Neuronal stem cell (in vitro differentiated cells): ENCODE measurements around the gene FAM117B.

Source experiments
- DNase-seq: peaks from one replicate; pipeline ENCODE4 v3.0.0-alpha.2; 2013; ENCODE audit warnings: low spot score
- H2AFZ ChIP-seq: one replicate; pipeline ENCODE4 v1.6.1; 2013; ENCODE audit warnings: mild to moderate bottlenecking, low read length, inconsistent platforms
- H2AK5ac ChIP-seq: 2 replicates; pipeline ENCODE4 v1.6.1; 2013; ENCODE audit warnings: low read depth, mild to moderate bottlenecking, inconsistent platforms, low read length, moderate library complexity, mixed read lengths
- H2BK120ac ChIP-seq: 2 replicates; pipeline ENCODE4 v1.6.1; 2013; ENCODE audit warnings: low read depth, mild to moderate bottlenecking, inconsistent platforms, low read length, moderate library complexity, mixed read lengths
- H2BK12ac ChIP-seq: one replicate; pipeline ENCODE4 v1.6.1; 2013; ENCODE audit warnings: low read length, inconsistent platforms
- H2BK15ac ChIP-seq: 2 replicates; pipeline ENCODE4 v1.6.1; 2013; ENCODE audit warnings: mild to moderate bottlenecking, low read length, inconsistent platforms, mixed read lengths
- H2BK5ac ChIP-seq: one replicate; pipeline ENCODE4 v1.6.1; 2013; ENCODE audit warnings: inconsistent platforms, mild to moderate bottlenecking, low read length, moderate library complexity
- H3K14ac ChIP-seq: one replicate; pipeline ENCODE4 v1.6.1; 2013; ENCODE audit warnings: low read length, inconsistent platforms
- H3K18ac ChIP-seq: 2 replicates; pipeline ENCODE4 v1.6.1; 2013; ENCODE audit warnings: low read length, inconsistent platforms
- H3K23ac ChIP-seq: 2 replicates; pipeline ENCODE4 v1.6.1; 2013; ENCODE audit warnings: low read depth, mild to moderate bottlenecking, mixed read lengths, low read length, inconsistent platforms; ENCODE audit not compliant: poor library complexity
- H3K27ac ChIP-seq: replicated peaks from 3 replicates; pipeline ENCODE4 v1.5.1; 2013; ENCODE audit warnings: low read length, inconsistent platforms
- H3K27me3 ChIP-seq, 3 experiments: 2 replicates each; pipeline ENCODE4 v1.6.1; 2013; ENCODE audit warnings: low read length in 3 of 3, mild to moderate bottlenecking in 2 of 3, inconsistent platforms in 1 of 3, low read depth in 1 of 3, mixed read lengths in 1 of 3, moderate library complexity in 1 of 3; ENCODE audit not compliant: control insufficient read depth in 3 of 3, insufficient read depth in 3 of 3
- H3K36me3 ChIP-seq, 2 donors: replicated peaks in 1 of 2; 2 replicates each; pipeline ENCODE4 v1.6.1; 2013; ENCODE audit warnings: low read length in 2 of 2; ENCODE audit not compliant: control insufficient read depth in 2 of 2, insufficient read depth in 2 of 2
- H3K4ac ChIP-seq: 2 replicates; pipeline ENCODE4 v1.6.1; 2013; ENCODE audit warnings: inconsistent platforms, mild to moderate bottlenecking, low read length, moderate library complexity
- H3K4me1 ChIP-seq, 2 donors: 1 replicate in 1 of 2; 2 replicates in 1 of 2; pipeline ENCODE4 v1.6.1; 2013; ENCODE audit warnings: low read length in 2 of 2, low read depth in 1 of 2; ENCODE audit not compliant: control insufficient read depth in 2 of 2, insufficient read depth in 1 of 2
- H3K4me2 ChIP-seq: one replicate; pipeline ENCODE4 v1.6.1; 2013; ENCODE audit warnings: mild to moderate bottlenecking, low read length, inconsistent platforms; ENCODE audit not compliant: insufficient read depth, poor library complexity, severe bottlenecking
- H3K4me3 ChIP-seq, 2 donors: 2 replicates each; pipeline ENCODE4 v1.5.1; 2013; ENCODE audit warnings: low read length in 2 of 2, mild to moderate bottlenecking in 2 of 2, inconsistent platforms in 1 of 2, moderate library complexity in 1 of 2
- H3K79me1 ChIP-seq: one replicate; pipeline ENCODE4 v1.6.1; 2013; ENCODE audit warnings: low read depth, mild to moderate bottlenecking, inconsistent platforms, low read length, moderate library complexity
- H3K9ac ChIP-seq: one replicate; pipeline ENCODE4 v1.6.1; 2013; ENCODE audit warnings: mild to moderate bottlenecking, low read depth, low read length, inconsistent platforms; ENCODE audit not compliant: poor library complexity
- H3K9me3 ChIP-seq, 2 donors: replicated peaks in 1 of 2; 2 replicates each; pipeline versions ENCODE3 to v1.6.1; 2013; ENCODE audit warnings: low read length in 2 of 2, mild to moderate bottlenecking in 2 of 2, inconsistent platforms in 1 of 2, low read depth in 1 of 2, mixed read lengths in 1 of 2, moderate library complexity in 1 of 2; ENCODE audit not compliant: control insufficient read depth in 2 of 2, insufficient read depth in 1 of 2
- H4K8ac ChIP-seq: one replicate; pipeline ENCODE4 v1.6.1; 2013; ENCODE audit warnings: low read depth, mild to moderate bottlenecking, inconsistent platforms, low read length, moderate library complexity
- H4K91ac ChIP-seq: one replicate; pipeline ENCODE4 v1.6.1; 2013; ENCODE audit warnings: low read length, low read depth, mild to moderate bottlenecking, inconsistent platforms; ENCODE audit not compliant: poor library complexity
- WGBS, 2 donors: extraction: QIAGEN DNeasy Blood & Tissue Kit; methylation state at CpG; one replicate each; pipeline ENCODE4 v1.1.7; 2013; ENCODE audit warnings: missing lambda C conversion rate in 2 of 2, mixed read lengths in 1 of 2; ENCODE audit not compliant: insufficient read length in 2 of 2, insufficient replicate concordance in 1 of 2; ENCODE audit errors: extremely low coverage in 2 of 2; 5-methylcytosine and 5-hydroxymethylcytosine counted together

FAM117B gene

DNA sequence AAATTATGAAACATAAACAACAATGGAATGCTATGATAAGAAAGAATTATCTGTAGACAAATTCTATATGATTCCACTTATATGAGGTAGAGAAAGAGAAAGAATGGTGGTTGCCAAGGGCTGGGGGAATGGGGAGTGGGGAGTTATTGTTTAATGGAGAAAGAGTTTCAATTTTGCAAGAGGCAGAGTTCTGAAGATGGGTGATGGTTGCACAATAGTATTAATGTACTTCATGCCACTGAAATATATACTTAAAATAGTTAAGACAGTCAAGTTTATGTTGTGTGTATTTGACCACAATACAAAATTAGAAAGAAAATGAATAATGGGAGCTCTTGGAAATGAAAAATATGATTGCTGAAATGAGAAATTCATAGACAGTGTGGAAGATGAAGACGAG, 22.6 kb upstream of the FAM117B start:
- Histone ChIP-seq H2BK5ac (no peak overlapping the region), H4K91ac (no peak overlapping the region), H3K27ac (no peak overlapping the region), H3K4me3 (no peak overlapping the region), H2AFZ (no peak overlapping the region), H3K4ac (no peak overlapping the region), H3K4me1 (peaks cover 2 to 12% of the 10 kb centered on the region in 2 donors), H3K23ac (no peak overlapping the region), H3K9ac (no peak overlapping the region), H2BK12ac (no peak overlapping the region), H3K14ac (no peak overlapping the region), H3K79me1 (no peaks in the 10 kb centered on the region), H2BK15ac (no peak overlapping the region), H3K27me3 (no peaks in the 10 kb centered on the region), H3K4me2 (no peak overlapping the region), H3K9me3 (no peaks in the 10 kb centered on the region), H2AK5ac (no peak overlapping the region), H3K18ac (no peak overlapping the region), H4K8ac (no peak overlapping the region), H3K36me3 (no peaks in the 10 kb centered on the region), H2BK120ac (no peak overlapping the region)
- WGBS, 2 donors = no CpG with 5 or more reads among the region's 1 CpG
- DNase-seq = no peak

DNA sequence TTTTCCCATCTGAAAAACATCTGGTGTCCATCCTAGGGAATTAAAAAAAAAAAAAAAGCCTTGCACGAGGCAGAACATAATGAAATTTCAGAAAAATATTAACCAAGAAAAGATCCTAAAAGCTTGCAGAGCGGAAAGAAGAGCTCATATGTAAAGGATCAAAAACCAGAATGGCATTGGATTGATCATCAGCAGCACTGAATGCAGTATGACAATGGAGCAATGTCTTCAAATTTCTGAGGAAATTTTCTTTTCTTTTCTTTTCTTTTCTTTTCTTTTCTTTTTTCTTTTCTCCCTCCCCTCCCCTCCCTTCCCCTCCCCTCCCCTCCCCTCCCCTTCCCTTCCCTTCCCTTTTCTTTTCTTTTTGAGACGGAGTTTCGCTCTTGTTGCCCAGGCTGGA, 21.3 kb upstream of the FAM117B start:
- Histone ChIP-seq H3K79me1 (no peaks in the 10 kb centered on the region), H2AFZ (no peak overlapping the region), H2AK5ac (no peak overlapping the region), H4K91ac (no peak overlapping the region), H3K9me3 (no peaks in the 10 kb centered on the region), H4K8ac (no peak overlapping the region), H3K4me3 (no peak overlapping the region), H3K9ac (no peak overlapping the region), H2BK120ac (no peak overlapping the region), H3K36me3 (no peaks in the 10 kb centered on the region), H3K4me1 (peaks cover 2 to 12% of the 10 kb centered on the region in 2 donors), H2BK12ac (no peak overlapping the region), H3K14ac (no peak overlapping the region), H3K18ac (no peak overlapping the region), H3K4ac (no peak overlapping the region), H2BK15ac (no peak overlapping the region), H3K4me2 (no peak overlapping the region), H2BK5ac (no peak overlapping the region), H3K23ac (no peak overlapping the region), H3K27me3 (no peaks in the 10 kb centered on the region), H3K27ac (no peak overlapping the region)
- DNase-seq = no peak
- WGBS, 2 donors = no CpG with 5 or more reads among the region's 4 CpGs

DNA sequence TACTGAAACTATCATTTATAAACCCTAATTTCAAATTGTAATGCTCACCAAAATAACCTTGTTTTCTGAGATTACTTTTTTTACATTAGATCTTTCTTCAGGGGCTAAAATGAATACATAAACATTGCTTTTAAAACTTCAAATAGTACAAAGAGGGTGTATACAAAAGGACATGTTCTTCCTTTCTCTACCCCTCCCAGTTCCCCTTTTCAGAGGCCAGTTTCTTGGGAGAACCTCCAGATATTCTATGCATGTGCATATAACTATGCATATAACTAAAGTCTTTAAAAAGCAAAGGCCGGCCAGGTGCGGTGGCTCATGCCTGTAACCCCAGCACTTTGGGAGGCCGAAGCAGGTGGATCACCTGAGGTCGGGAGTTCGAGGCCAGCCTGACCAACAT, 10.6 kb upstream of the FAM117B start:
- no peak overlapping the region for H2BK120ac ChIP-seq
- no peaks in the 10 kb centered on the region for H3K36me3 ChIP-seq
- no peak overlapping the region for H3K27ac ChIP-seq
- H2AFZ ChIP-seq = no peak overlapping the region
- H2AK5ac ChIP-seq = no peak overlapping the region
- no peaks in the 10 kb centered on the region for H3K9me3 ChIP-seq
- no peak overlapping the region for H4K8ac ChIP-seq
- no peak overlapping the region for H3K23ac ChIP-seq
- H3K14ac ChIP-seq = no peak overlapping the region
- H3K4me3 ChIP-seq = no peak overlapping the region
- H4K91ac ChIP-seq = no peak overlapping the region
- H2BK15ac ChIP-seq = no peak overlapping the region
- no CpG with 5 or more reads among the region's 5 CpGs for WGBS, 2 donors
- H2BK5ac ChIP-seq = no peak overlapping the region
- DNase-seq = no peak
- no peaks in the 10 kb centered on the region for H3K27me3 ChIP-seq
- H3K9ac ChIP-seq = no peak overlapping the region
- H3K4me2 ChIP-seq = no peak overlapping the region
- no peak overlapping the region for H3K18ac ChIP-seq
- H3K4ac ChIP-seq = no peak overlapping the region
- no peak overlapping the region for H2BK12ac ChIP-seq
- no peaks in the 10 kb centered on the region for H3K4me1 ChIP-seq
- H3K79me1 ChIP-seq = no peaks in the 10 kb centered on the region

DNA sequence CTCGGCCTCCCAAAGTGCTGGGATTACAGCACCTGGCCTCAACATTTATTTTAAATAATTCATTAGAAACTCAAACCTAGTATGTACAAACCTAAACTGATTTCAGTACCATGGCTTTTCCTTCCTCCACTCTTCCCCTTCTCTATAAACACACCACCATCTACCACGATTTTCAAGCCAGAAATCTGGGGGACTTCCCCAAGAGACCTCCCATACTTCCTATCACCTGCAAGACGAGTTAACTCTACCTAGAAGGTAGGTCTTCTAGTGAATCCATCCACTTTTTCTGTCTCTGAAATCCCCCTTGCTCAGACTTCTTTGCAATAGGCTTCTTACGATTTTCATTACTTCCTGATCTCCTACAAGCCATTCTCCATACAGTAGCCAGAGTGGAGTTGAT, 7.7 kb upstream of the FAM117B start:
- Histone ChIP-seq H2BK12ac (no peak overlapping the region), H3K4me3 (no peak overlapping the region), H3K4me1 (no peaks in the 10 kb centered on the region), H3K4me2 (no peak overlapping the region), H3K18ac (no peak overlapping the region), H2BK120ac (no peak overlapping the region), H2BK5ac (no peak overlapping the region), H2BK15ac (no peak overlapping the region), H3K27ac (no peak overlapping the region), H4K91ac (no peak overlapping the region), H3K27me3 (no peaks in the 10 kb centered on the region), H2AFZ (no peak overlapping the region), H3K23ac (no peak overlapping the region), H3K9me3 (no peaks in the 10 kb centered on the region), H4K8ac (no peak overlapping the region), H3K9ac (no peak overlapping the region), H3K4ac (no peak overlapping the region), H3K79me1 (no peaks in the 10 kb centered on the region), H2AK5ac (no peak overlapping the region), H3K36me3 (no peaks in the 10 kb centered on the region), H3K14ac (no peak overlapping the region)
- DNase-seq = no peak
- 100% methylated on average over 1 of the region's 4 CpGs; no CpG with 5 or more reads in 1 of the 2 donors for WGBS, 2 donors
